K562 treated with DMSO at 1 percent for 4 hours (cell line): ENCODE data around the gene IPO5. TPM values are rescaled to one million over a fixed set of nuclear protein-coding genes. Genes with fewer than 3 reads are reported as not detected.

Experiments
- total RNA-seq: library from RNA; unstranded; fragments of 300-600 nt; gene quantifications from 2 replicates; pipeline ENCODE4 v1.2.3, GENCODE V29; 2022; ENCODE audit not compliant: insufficient read depth

The IPO5 gene
- 64.5 and 65.8 TPM in 2 replicates for total RNA-seq

GRCh38 chr13:97953376-97953970 lies at the start of gene IPO5:
IPO5 (plus strand) TSS chr13:97953675; CDS start chr13:97976697, 23,022 bp downstream.

Other genes starting within 250 kb of the IPO5 start
- gene FARP1, start 189.4 kb downstream of the IPO5 start, total RNA-seq: 0.13 and 0.30 TPM in 2 replicates
- gene RNF113B, start 223.6 kb downstream of the IPO5 start, total RNA-seq: not detected in 2 replicates